Measurements from ENCODE around the gene EMSY.

Gene EMSY

DNA sequence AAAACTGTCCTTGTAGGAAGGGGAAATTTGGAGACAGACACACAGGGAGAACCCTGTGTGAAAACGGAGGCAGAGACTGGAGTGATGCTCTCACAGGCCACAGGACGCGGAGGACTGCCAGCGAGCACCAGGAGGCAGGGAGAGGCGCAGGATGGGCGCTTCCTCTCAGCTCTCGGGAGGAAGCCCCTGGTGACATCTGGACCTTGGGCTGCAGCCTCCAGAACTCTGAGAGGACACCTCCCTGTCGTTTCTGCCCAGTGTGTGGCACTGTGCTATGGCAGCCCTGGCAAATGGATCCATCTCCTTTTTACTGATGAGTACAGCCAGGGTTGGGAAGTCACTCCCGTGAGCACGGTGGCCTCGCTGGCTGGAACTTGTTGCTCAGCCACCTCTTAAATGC lies 151.8 kb downstream of the EMSY start:
- no peak for DNase-seq (ENCODE audit: low spot score)

GRCh38 chr11:76597533-76598425 lies 153.0 kb downstream of the EMSY start:
- DNase-seq (ENCODE audit: low spot score), result no peak

DNA sequence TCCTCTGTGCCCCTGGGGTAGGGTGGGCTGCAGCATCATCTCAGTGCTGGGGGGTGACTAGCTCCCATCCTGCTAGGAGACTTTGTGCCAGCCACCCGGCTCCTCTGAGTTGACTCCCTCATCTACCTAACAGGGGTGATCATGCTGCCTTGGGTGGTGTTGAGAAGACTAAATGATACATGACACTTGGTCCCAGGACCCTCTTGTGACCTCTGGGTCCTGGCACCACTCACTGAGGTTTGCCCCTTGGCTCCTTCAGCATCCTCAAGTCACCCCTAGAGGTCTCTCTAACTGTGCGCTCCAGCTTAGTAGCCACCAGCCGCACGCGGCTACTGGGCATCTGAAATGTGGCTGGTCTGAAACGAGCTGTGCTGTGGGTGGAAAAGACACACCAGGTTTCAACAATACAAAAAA lies 153.6 kb downstream of the EMSY start:
- peak; percentile 36 for DNase-seq (ENCODE audit: low spot score)

GRCh38 chr11:76599041-76600013 lies 154.5 kb downstream of the EMSY start:
- DNase-seq (ENCODE audit: low spot score), result no peak

DNA sequence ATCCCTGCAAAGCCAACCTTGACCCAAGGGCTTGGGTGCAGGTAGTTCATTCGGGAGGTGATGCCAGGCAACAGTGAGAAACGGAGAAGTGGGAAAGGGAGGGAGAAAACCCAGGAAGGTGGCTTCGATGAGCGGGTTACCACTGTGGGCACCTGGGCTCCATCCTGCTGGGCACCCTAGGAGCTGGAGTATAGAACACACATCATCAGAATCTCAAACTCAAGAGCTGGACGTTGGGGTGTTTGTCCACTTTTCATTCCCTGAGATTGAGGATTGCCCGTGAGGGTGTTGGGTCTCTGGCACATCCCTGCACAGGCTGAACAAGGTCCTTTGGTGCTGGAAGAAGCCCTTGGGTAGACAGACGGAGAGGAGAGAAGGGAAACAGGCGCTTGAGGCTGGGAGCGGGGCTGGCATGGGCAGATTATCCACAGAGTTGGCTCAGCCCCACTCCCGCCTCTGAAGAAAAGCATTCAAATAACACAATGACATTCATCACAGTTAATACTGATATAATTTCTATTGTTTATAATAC lies 155.4 kb downstream of the EMSY start:
- no peak for DNase-seq (ENCODE audit: low spot score)

GRCh38 chr11:76601272-76601671 lies 156.5 kb downstream of the EMSY start:
- no peak for DNase-seq (ENCODE audit: low spot score)

- no peak for DNase-seq (ENCODE audit: low spot score)
Measured at GRCh38 chr11:76601724-76602123, 156.9 kb downstream of the EMSY start.

DNA sequence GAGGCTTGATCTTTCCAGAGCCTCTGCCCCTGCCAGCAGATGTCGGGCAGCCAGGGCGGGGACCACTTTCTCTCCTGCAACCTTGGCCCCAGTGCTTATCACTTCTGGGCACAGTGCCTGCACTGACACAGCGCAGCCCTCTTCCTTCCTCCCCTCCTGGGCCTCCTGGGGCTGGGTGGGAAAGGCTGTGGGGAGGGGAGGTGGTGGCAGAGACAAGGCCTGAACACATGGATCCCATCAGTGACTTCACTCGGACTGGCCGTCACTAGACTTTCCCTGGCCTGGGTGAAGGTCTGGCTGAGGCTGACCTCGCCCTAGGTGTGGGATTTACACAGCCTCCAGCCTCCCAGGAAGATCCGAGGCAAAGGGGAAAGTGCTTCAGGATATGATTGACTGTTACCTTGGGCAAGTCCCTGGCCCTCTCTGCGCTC lies 157.6 kb downstream of the EMSY start:
- DNase-seq (ENCODE audit: low spot score), result no peak
